D721Med (cell line): Measurements from ENCODE around the gene ZBED1.

ENCODE experiments used
- DNase-seq: peaks from one replicate; pipeline ENCODE4 v3.0.0; 2011; ENCODE audit warnings: low spot score; ENCODE audit not compliant: insufficient read length
- FAIRE-seq: peaks from 2 replicates; lab custom pipeline; 2011; peaks lifted over from hg19 to GRCh38; lab: Jason Lieb, UNC
- TF ChIP-seq, protein P1 (sequence below): IDR thresholded peaks from 2 replicates; pipeline ENCODE4 v1.5.1; 2012; ENCODE audit warnings: mild to moderate bottlenecking, control low read depth; ENCODE audit not compliant: insufficient read depth; ENCODE audit errors: missing control alignments

Gene ZBED1

DNA sequence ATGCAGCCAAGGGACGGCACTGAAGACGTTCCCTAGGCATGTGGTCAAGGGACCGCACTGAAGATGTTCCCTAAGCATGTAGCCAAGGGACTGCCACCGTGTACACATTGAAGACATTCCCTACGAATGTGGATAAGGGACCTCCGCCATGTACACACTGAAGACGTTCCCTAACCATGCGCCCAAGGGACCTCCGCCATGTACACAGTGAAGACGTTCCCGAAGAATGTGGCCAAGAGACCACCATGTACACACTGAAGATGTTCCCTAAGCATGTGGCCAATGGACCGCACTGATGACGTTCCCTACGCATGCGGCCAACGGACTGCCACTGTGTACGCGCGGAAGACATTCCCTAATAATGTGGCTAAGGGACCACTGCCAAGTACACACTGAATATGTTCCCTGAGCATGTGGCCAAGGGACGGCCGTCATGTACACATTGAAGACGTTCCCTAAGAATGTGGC lies 48.4 kb downstream of the ZBED1 start:
- no peak for FAIRE-seq
- no peak for DNase-seq
- TF ChIP-seq, protein P1, sequence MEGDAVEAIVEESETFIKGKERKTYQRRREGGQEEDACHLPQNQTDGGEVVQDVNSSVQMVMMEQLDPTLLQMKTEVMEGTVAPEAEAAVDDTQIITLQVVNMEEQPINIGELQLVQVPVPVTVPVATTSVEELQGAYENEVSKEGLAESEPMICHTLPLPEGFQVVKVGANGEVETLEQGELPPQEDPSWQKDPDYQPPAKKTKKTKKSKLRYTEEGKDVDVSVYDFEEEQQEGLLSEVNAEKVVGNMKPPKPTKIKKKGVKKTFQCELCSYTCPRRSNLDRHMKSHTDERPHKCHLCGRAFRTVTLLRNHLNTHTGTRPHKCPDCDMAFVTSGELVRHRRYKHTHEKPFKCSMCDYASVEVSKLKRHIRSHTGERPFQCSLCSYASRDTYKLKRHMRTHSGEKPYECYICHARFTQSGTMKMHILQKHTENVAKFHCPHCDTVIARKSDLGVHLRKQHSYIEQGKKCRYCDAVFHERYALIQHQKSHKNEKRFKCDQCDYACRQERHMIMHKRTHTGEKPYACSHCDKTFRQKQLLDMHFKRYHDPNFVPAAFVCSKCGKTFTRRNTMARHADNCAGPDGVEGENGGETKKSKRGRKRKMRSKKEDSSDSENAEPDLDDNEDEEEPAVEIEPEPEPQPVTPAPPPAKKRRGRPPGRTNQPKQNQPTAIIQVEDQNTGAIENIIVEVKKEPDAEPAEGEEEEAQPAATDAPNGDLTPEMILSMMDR = no peak

DNA sequence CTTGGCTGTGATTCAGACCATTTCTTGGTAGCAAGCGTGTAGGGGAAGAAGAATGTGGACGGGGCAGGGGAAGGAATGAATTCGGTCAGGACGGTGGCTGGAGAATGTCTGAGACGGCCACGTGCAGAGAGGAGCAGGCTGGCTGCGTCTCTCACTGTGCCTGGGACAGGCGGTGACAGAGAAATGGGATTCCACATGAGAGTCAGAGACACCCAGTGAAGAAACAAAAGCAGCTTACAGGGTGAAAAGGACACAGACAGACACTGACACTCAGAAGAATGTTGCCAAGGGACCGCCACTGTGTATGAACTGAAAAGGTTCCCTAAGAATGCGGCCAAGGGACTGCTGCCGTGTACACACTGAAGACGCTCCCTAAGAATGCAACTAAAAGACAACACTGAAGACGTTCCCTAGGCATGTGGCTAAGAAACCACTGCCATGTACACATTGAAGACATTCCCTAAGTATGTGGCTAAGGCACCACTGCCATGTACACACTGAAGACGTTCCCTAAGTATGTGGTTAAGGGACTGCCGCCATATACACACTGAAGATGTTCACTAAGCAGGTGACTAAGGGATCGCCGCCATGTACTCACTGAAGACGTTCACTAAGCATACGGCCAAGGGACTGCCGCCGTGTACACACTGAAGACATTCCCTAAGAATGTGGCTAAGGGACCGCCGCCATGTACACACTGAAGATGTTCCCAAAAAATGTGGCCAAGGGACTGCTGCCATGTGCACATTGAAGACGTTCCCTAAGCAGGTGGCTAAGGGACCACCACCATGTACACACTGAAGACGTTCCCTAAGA lies 49.1 kb downstream of the ZBED1 start:
- FAIRE-seq (no peak), DNase-seq (no peak)
- TF ChIP-seq, protein P1 = no peak

DNA sequence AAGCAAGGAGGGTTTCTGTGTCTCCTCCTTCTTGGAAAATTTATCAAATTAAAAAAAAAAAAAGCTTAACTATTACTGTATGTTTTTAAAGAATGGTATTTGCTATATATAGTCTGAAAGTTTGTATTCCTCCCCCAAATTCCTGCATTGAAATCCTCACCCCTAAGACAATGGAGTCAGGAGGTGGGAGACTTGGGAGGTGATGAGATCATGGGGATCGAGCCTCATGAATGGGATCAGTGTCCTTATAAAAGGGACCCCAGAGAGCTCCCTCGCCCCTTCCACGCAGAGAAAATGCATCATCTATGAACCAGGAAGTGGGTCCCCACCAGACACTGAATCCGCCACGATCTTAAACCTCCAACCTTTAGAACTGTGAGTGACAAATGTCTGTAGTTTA lies 50.1 kb downstream of the ZBED1 start:
- DNase-seq = no peak
- no peak for FAIRE-seq

DNA sequence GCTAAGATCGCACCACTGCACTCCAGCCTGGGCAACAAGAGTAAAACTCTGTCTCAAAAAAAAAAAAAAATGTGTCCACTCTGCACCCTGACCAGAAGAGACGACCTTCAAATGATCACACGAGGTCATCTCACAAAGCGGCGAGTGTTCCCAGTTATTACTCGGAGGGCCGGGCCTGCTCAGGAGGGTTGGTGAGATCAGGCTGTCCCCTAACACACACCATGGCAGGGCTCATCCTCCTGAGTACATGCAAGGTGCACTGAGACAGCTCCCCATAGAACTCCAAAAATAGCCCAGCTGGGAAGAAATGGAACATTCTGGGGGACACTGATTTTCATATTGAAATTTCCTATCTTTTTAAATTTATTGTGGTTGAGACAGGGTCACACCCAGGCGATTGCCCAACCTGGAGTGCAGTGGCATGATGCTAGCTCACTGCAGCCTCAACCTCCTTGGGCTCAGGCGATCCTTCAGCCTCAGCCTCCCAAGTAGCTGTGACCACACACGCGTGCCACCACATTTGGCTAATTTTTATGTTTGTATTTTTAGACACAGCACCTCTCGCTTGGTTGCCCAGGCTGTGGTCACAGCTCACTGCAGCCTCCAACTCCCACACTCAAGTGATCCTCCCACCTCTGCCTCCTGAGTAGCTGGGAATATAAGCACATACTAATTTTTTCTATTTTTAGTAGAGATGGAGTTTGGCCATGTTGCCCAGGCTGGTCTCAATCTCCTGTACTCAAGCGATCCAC lies 51.5 kb downstream of the ZBED1 start:
- FAIRE-seq (no peak), DNase-seq (no peak)
- TF ChIP-seq, protein P1 = no peak

More for the DNA sequence above, 50.1 kb downstream of the ZBED1 start:
- TF ChIP-seq, protein P1 = no peak

DNA sequence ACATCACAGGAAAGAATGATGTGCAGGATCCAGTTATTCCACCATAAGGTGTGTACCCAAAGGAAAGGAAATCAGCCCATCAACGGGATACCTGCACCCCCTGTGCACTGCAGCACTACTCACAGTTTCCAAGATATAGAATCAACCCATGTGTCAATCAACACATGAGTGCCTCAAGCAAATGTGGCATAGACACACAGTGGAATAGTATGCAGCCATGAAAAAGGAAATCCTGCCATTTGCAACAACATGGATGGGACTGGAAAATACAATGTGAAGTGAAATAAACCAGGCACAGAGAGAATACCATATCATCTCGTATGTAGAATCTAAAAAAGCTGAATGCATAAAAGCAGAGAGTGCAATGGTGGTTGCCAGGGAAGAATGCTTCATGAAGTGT lies 53.3 kb downstream of the ZBED1 start:
- FAIRE-seq = no peak

DNA sequence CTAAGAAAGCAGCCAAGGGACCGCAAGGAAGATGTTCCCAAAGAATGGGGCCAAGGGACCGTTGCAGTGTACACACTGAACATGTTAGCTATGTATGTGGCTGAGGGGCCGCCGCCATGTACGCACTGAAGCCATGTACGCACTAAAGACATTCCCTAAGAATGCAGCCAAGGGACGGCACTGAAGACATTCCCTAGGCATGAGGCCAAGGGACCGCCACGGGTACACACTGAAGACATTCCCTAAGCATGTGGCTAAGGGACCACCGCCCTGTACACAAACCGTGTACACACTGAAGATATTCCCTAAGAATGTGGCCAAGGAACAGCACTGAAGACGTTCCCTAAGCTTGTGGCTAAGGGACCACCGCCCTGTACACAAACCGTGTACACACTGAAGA lies 54.0 kb downstream of the ZBED1 start:
- TF ChIP-seq, protein P1 = no peak
- no peak for DNase-seq
- no peak for FAIRE-seq

More for the DNA sequence above, 53.3 kb downstream of the ZBED1 start:
- TF ChIP-seq, protein P1 = no peak
- DNase-seq = no peak
